Non-pigmented ciliary epithelial cell (primary cell): ENCODE data around the gene DCT.
"Not testable (repeated sequence)": the region's sequence is repeated elsewhere in the genome, so short reads cannot be mapped to it uniquely, and the experiment has no call there.

ENCODE experiments used
- DNase-seq: peaks from one replicate; pipeline ENCODE4 v3.0.0-alpha.2; 2010; ENCODE audit warnings: low read depth

DCT gene

GRCh38 chr13:94479616-94480015, at the start of gene DCT:
Gene DCT (minus strand): TSS chr13:94479682. CDS start chr13:94479255, 427 bp downstream.
- DNase-seq: no peak

- DNase-seq: not testable (repeated sequence)
These were observed 47.5 kb upstream of the DCT start for GRCh38 chr13:94526956-94527355.

- no peak for DNase-seq
These were observed 46.3 kb upstream of the DCT start for GRCh38 chr13:94525781-94526180.

GRCh38 chr13:94524407-94524806, 44.9 kb upstream of the DCT start:
- DNase-seq: no peak

- no peak for DNase-seq
These were observed 40.5 kb upstream of the DCT start for GRCh38 chr13:94520001-94520400.

- no peak for DNase-seq
These were observed 37.0 kb upstream of the DCT start for GRCh38 chr13:94516456-94516855.

- no peak for DNase-seq
These were observed 36.4 kb upstream of the DCT start for GRCh38 chr13:94515911-94516310.

GRCh38 chr13:94515374-94515773, 35.9 kb upstream of the DCT start:
- no peak for DNase-seq

- no peak for DNase-seq
These were observed 33.5 kb upstream of the DCT start for GRCh38 chr13:94513026-94513425.

GRCh38 chr13:94505730-94506129, 26.2 kb upstream of the DCT start:
- DNase-seq: no peak

GRCh38 chr13:94503851-94504250, 24.4 kb upstream of the DCT start:
- no peak for DNase-seq

- DNase-seq: not testable (repeated sequence)
These were observed 19.3 kb upstream of the DCT start for GRCh38 chr13:94498831-94499230.

GRCh38 chr13:94495806-94496205, 16.3 kb upstream of the DCT start:
- no peak for DNase-seq

- DNase-seq: no peak
These were observed 14.5 kb upstream of the DCT start for GRCh38 chr13:94494026-94494425.

GRCh38 chr13:94487043-94487442, 7.6 kb upstream of the DCT start:
- DNase-seq: no peak

- no peak for DNase-seq
These were observed 4.5 kb upstream of the DCT start for GRCh38 chr13:94483970-94484369.

- DNase-seq: peak; percentile 6
These were observed 2.5 kb upstream of the DCT start for GRCh38 chr13:94481941-94482340.

GRCh38 chr13:94480672-94481145, 1.2 kb upstream of the DCT start:
- no peak for DNase-seq

- no peak for DNase-seq
These were observed 569 bp downstream of the DCT start for GRCh38 chr13:94478913-94479312.

GRCh38 chr13:94470126-94470525, 9.4 kb downstream of the DCT start:
- DNase-seq: no peak

GRCh38 chr13:94464771-94465170, 14.7 kb downstream of the DCT start:
- no peak for DNase-seq

- no peak for DNase-seq
These were observed 16.8 kb downstream of the DCT start for GRCh38 chr13:94462670-94463069.

- DNase-seq: no peak
These were observed 20.4 kb downstream of the DCT start for GRCh38 chr13:94459116-94459515.

GRCh38 chr13:94455414-94455813, 24.1 kb downstream of the DCT start:
- DNase-seq: no peak

GRCh38 chr13:94454906-94455305, 24.6 kb downstream of the DCT start:
- no peak for DNase-seq
